ENCODE measurements around the gene CTSS. TPM values are rescaled to one million over a fixed set of nuclear protein-coding genes. Genes with fewer than 3 reads are reported as not detected.

The CTSS gene
- total RNA-seq, 1 experiment from 2014 or later = not detected

- H3K79me2 ChIP-seq (ENCODE audit: low read length) = peaks cover 26% of the 10 kb centered on the region
- H2AFZ ChIP-seq (ENCODE audit: low read length) = peak within 1 kb of the TSS; percentile 87
- ChIA-PET POLR2A (ENCODE audit: unreplicated experiment) (interaction anchor here (0.5 to 1.6 kb wide), 21 partner anchors 8 to 1250 kb away, joined by 3 to 24 read pairs (median 4); partner anchors contain the start of genes ENSA, MCL1 and RPRD2), CTCF (interaction anchor here (0.6 to 1.2 kb wide), 2 partner anchors 116 to 118 kb away, joined by 3 to 9 read pairs; partner anchors contain the start of gene MCL1)
- peak; percentile 96 for ATAC-seq
- H3K9me2 ChIP-seq (replicated peaks; ENCODE audit: low read length) = no peaks in the 10 kb centered on the region
- H3K4me3 ChIP-seq (ENCODE audit: low read length) = peak within 1 kb of the TSS; percentile 78
- peak within 1 kb of the TSS; percentile 66 for H3K9ac ChIP-seq (ENCODE audit: low read length)
- H3K27me3 ChIP-seq (ENCODE audit: low read length) = no peaks in the 10 kb centered on the region
- peaks cover 7% of the 10 kb centered on the region for H3F3A ChIP-seq (ENCODE audit: low read length, unreplicated experiment)
- no peak for TF ChIP-seq EZH2 (IDR thresholded peaks at IDR 0.05; ENCODE audit: low read length, unreplicated experiment)
- BruUV-seq (replicated peaks) = TSS peak; percentile 11
- H3K4me1 ChIP-seq (ENCODE audit: insufficient read depth, low read length) = peaks cover 25% of the 10 kb centered on the region
- H3K9me3 ChIP-seq (ENCODE audit: low read length) = no peaks in the 10 kb centered on the region
- 0 out of 2 replicates have a peak within 1 kb of the TSS, but pooled peaks have one; percentile 19 for H3K27ac ChIP-seq (ENCODE audit: low read length)
- no peaks in the 10 kb centered on the region for H4K20me1 ChIP-seq (ENCODE audit: low read length)
- DNase-seq = peak; percentile 99
- peak within 1 kb of the TSS; percentile 96 for H3K4me2 ChIP-seq (ENCODE audit: low read length)
- H3K36me3 ChIP-seq (ENCODE audit: low read depth, low read length) = peaks cover 7% of the 10 kb centered on the region
- intact Hi-C loops (cut with micrococcal nuclease) = loop anchor here (1.0 to 5.0 kb wide), 6 partner anchors 29 to 310 kb away; partner anchors contain the start of genes ENSA, MINDY1 and PRUNE1
These were observed 68.3 kb downstream of the CTSS start, which contains the start of gene GOLPH3L for GRCh38 chr1:150696995-150697927. GOLPH3L (minus strand) TSS chr1:150697154; CDS start chr1:150694838, 2,316 bp downstream.

- H3K4me2 ChIP-seq (ENCODE audit: low read length) = peak overlapping the region; percentile 96
- H2AFZ ChIP-seq (ENCODE audit: low read length) = peak overlapping the region; percentile 75
- no peaks in the 10 kb centered on the region for H3K9me3 ChIP-seq (ENCODE audit: low read length)
- peaks cover 7% of the 10 kb centered on the region for H3F3A ChIP-seq (ENCODE audit: low read length, unreplicated experiment)
- peak overlapping the region; percentile 66 for H3K9ac ChIP-seq (ENCODE audit: low read length)
- H3K79me2 ChIP-seq (ENCODE audit: low read length) = peaks cover 28% of the 10 kb centered on the region
- H4K20me1 ChIP-seq (ENCODE audit: low read length) = no peaks in the 10 kb centered on the region
- TF ChIP-seq EZH2 (IDR thresholded peaks at IDR 0.05; ENCODE audit: low read length, unreplicated experiment) (no peak), CTCF (conservative IDR thresholded peaks at IDR 0.05; ENCODE audit: low read depth, low read length) (no peak), EZH2phosphoT487 (IDR thresholded peaks at IDR 0.05; ENCODE audit: borderline replicate concordance, low read length) (no peak)
- peaks cover 28% of the 10 kb centered on the region for H3K4me1 ChIP-seq (ENCODE audit: insufficient read depth, low read length)
- ChIA-PET POLR2A (ENCODE audit: unreplicated experiment) (interaction anchor here (0.5 to 1.6 kb wide), 11 partner anchors 8 to 333 kb away, joined by 3 to 24 read pairs (median 4); partner anchors contain the start of genes ENSA, MCL1 and RPRD2), CTCF (interaction anchor here (1.2 kb wide), 1 partner anchor 116 kb away, joined by 9 read pairs; no protein-coding TSS in a partner anchor)
- DNase-seq = no peak
- H3K4me3 ChIP-seq (ENCODE audit: low read length) = peak overlapping the region; percentile 78
- peaks cover 14% of the 10 kb centered on the region for H3K36me3 ChIP-seq (ENCODE audit: low read depth, low read length)
- no peak for ATAC-seq
- 0 out of 2 replicates have a peak overlapping the region, but pooled peaks have one; percentile 19 for H3K27ac ChIP-seq (ENCODE audit: low read length)
- no peaks in the 10 kb centered on the region for H3K27me3 ChIP-seq (ENCODE audit: low read length)
- no peaks in the 10 kb centered on the region for H3K9me2 ChIP-seq (replicated peaks; ENCODE audit: low read length)
- BruUV-seq (replicated peaks) = no TSS peak
- intact Hi-C loops (cut with micrococcal nuclease) = loop anchor here (2.0 to 5.0 kb wide), 4 partner anchors 39 to 311 kb away; partner anchors contain the start of genes ENSA, MINDY1 and PRUNE1
These were observed 69.0 kb downstream of the CTSS start for GRCh38 chr1:150696590-150696989.

GRCh38 chr1:150696162-150696561 lies 69.4 kb downstream of the CTSS start:
- Histone ChIP-seq H3F3A (ENCODE audit: low read length, unreplicated experiment) (peaks cover 7% of the 10 kb centered on the region), H3K9me3 (ENCODE audit: low read length) (no peaks in the 10 kb centered on the region), H3K9ac (ENCODE audit: low read length) (peak overlapping the region; percentile 66), H3K4me1 (ENCODE audit: insufficient read depth, low read length) (peaks cover 28% of the 10 kb centered on the region), H3K36me3 (ENCODE audit: low read depth, low read length) (peaks cover 17% of the 10 kb centered on the region), H3K4me2 (ENCODE audit: low read length) (peak overlapping the region; percentile 96), H3K27ac (ENCODE audit: low read length) (no peak overlapping the region), H2AFZ (ENCODE audit: low read length) (peak overlapping the region; percentile 42; the same call in 1 of the 2 replicates), H3K79me2 (ENCODE audit: low read length) (peaks cover 28% of the 10 kb centered on the region), H3K9me2 (replicated peaks; ENCODE audit: low read length) (no peaks in the 10 kb centered on the region), H4K20me1 (ENCODE audit: low read length) (no peaks in the 10 kb centered on the region), H3K27me3 (ENCODE audit: low read length) (no peaks in the 10 kb centered on the region), H3K4me3 (ENCODE audit: low read length) (peak overlapping the region; percentile 78)
- ATAC-seq (no peak), DNase-seq (peak; percentile 13)
- TF ChIP-seq CTCF (conservative IDR thresholded peaks at IDR 0.05; ENCODE audit: low read depth, low read length) (no peak), EZH2 (IDR thresholded peaks at IDR 0.05; ENCODE audit: low read length, unreplicated experiment) (no peak), EZH2phosphoT487 (IDR thresholded peaks at IDR 0.05; ENCODE audit: borderline replicate concordance, low read length) (no peak)
- ChIA-PET CTCF (no interaction called here), POLR2A (ENCODE audit: unreplicated experiment) (interaction anchor here (0.5 to 0.7 kb wide), 2 partner anchors 10 to 27 kb away, joined by 3 to 4 read pairs; no protein-coding TSS in a partner anchor)
- TSS peak; percentile 57 for BruUV-seq (replicated peaks)
- intact Hi-C loops (cut with micrococcal nuclease) = loop anchor here (2.0 to 5.0 kb wide), 4 partner anchors 39 to 311 kb away; partner anchors contain the start of genes ENSA, MINDY1 and PRUNE1

Measured in PC-3 (cell line).